ENCODE results near the gene TUFT1.
"Not testable (repeated sequence)": the region's sequence is repeated elsewhere in the genome, so short reads cannot be mapped to it uniquely, and the experiment has no call there.

Gene TUFT1

GRCh38 chr1:151596166-151596953 lies 56.3 kb downstream of the TUFT1 start:
- Histone ChIP-seq H3K36me3 (no peaks in the 10 kb centered on the region), H3K4me3 (ENCODE audit: low read depth, low read length) (no peak overlapping the region), H3K27me3 (ENCODE audit: insufficient read depth, low read depth, severe bottlenecking) (no peaks in the 10 kb centered on the region), H3K27ac (no peak overlapping the region), H3K9me3 (ENCODE audit: severe bottlenecking) (peaks cover 6% of the 10 kb centered on the region)
- no peak for DNase-seq
- no peak for TF ChIP-seq CTCF (IDR thresholded peaks at IDR 0.05; ENCODE audit: low read depth, low read length)

- DNase-seq; H3K9me3 ChIP-seq (ENCODE audit: severe bottlenecking); H3K27me3 ChIP-seq (ENCODE audit: insufficient read depth, low read depth, severe bottlenecking); H3K4me3 ChIP-seq (ENCODE audit: low read depth, low read length); H3K27ac ChIP-seq; H3K36me3 ChIP-seq: not testable (repeated sequence)
Observed at GRCh38 chr1:151602550-151602949, 62.4 kb downstream of the TUFT1 start.

GRCh38 chr1:151604291-151604690 lies 64.2 kb downstream of the TUFT1 start:
- no peak for TF ChIP-seq CTCF (IDR thresholded peaks at IDR 0.05; ENCODE audit: low read depth, low read length)
- Histone ChIP-seq H3K9me3 (ENCODE audit: severe bottlenecking) (peaks cover 4% of the 10 kb centered on the region), H3K27me3 (ENCODE audit: insufficient read depth, low read depth, severe bottlenecking) (no peaks in the 10 kb centered on the region), H3K4me3 (ENCODE audit: low read depth, low read length) (no peak overlapping the region), H3K36me3 (no peaks in the 10 kb centered on the region), H3K27ac (no peak overlapping the region)
- DNase-seq = no peak

GRCh38 chr1:151606384-151606783 lies 66.3 kb downstream of the TUFT1 start:
- Histone ChIP-seq H3K4me3 (ENCODE audit: low read depth, low read length) (no peak overlapping the region), H3K27ac (no peak overlapping the region), H3K27me3 (ENCODE audit: insufficient read depth, low read depth, severe bottlenecking) (no peaks in the 10 kb centered on the region), H3K9me3 (ENCODE audit: severe bottlenecking) (peaks cover 4% of the 10 kb centered on the region), H3K36me3 (no peaks in the 10 kb centered on the region)
- no peak for DNase-seq
- no peak for TF ChIP-seq CTCF (IDR thresholded peaks at IDR 0.05; ENCODE audit: low read depth, low read length)

- DNase-seq = no peak
- peaks cover under 1% of the 10 kb centered on the region for H3K36me3 ChIP-seq
- H3K4me3 ChIP-seq (ENCODE audit: low read depth, low read length) = no peak overlapping the region
- H3K9me3 ChIP-seq (ENCODE audit: severe bottlenecking) = peaks cover under 1% of the 10 kb centered on the region
- no peak for TF ChIP-seq CTCF (IDR thresholded peaks at IDR 0.05; ENCODE audit: low read depth, low read length)
- no peaks in the 10 kb centered on the region for H3K27me3 ChIP-seq (ENCODE audit: insufficient read depth, low read depth, severe bottlenecking)
- H3K27ac ChIP-seq = no peak overlapping the region
Observed at GRCh38 chr1:151606857-151607256, 66.7 kb downstream of the TUFT1 start.

- DNase-seq = no peak
- Histone ChIP-seq H3K4me3 (ENCODE audit: low read depth, low read length) (no peak overlapping the region), H3K9me3 (ENCODE audit: severe bottlenecking) (no peaks in the 10 kb centered on the region), H3K27me3 (ENCODE audit: insufficient read depth, low read depth, severe bottlenecking) (no peaks in the 10 kb centered on the region), H3K36me3 (peaks cover 15% of the 10 kb centered on the region), H3K27ac (no peak overlapping the region)
- no peak for TF ChIP-seq CTCF (IDR thresholded peaks at IDR 0.05; ENCODE audit: low read depth, low read length)
Observed at GRCh38 chr1:151610142-151610541, 70.0 kb downstream of the TUFT1 start.
